Retinal pigment epithelial cell (primary cell): Measurements from ENCODE around the gene TMEM141.

Experiments
- DNase-seq: peaks from one replicate; pipeline ENCODE4 v3.0.0-alpha.2; 2010; ENCODE audit warnings: low read depth
- H3K4me3 ChIP-seq: 2 replicates; pipeline ENCODE4 v1.5.1; 2011; ENCODE audit warnings: mild to moderate bottlenecking, low read length, control low read depth, moderate library complexity
- CTCF ChIP-seq: conservative IDR thresholded peaks from 2 replicates; pipeline ENCODE4 v1.5.1; 2011; ENCODE audit warnings: low read depth, low read length, control low read depth, inconsistent platforms

Gene TMEM141

GRCh38 chr9:136806631-136807201 is 15.6 kb downstream of the TMEM141 start:
- H3K4me3 ChIP-seq: peak overlapping the region; percentile 64
- no peak for TF ChIP-seq CTCF
- DNase-seq: no peak

- DNase-seq: no peak
- TF ChIP-seq CTCF: no peak
- peak within 1 kb of the TSS; percentile 80 for H3K4me3 ChIP-seq
Observed at GRCh38 chr9:136807281-136808074, 16.3 kb downstream of the TMEM141 start, which contains the start of gene RABL6. Gene RABL6, plus strand, starts transcription at chr9:136807948. Its CDS starts 249 bp downstream, at chr9:136808197.

- no peak for DNase-seq
- peak overlapping the region; percentile 80 for H3K4me3 ChIP-seq
- TF ChIP-seq CTCF: no peak
Observed at GRCh38 chr9:136808075-136808805, 17.1 kb downstream of the TMEM141 start.

- no peak for DNase-seq
- H3K4me3 ChIP-seq: peak overlapping the region; percentile 80
- no peak for TF ChIP-seq CTCF
Observed at GRCh38 chr9:136808806-136809158, 17.6 kb downstream of the TMEM141 start.

- no peak for DNase-seq
- TF ChIP-seq CTCF: no peak
- H3K4me3 ChIP-seq: no peak overlapping the region
Observed at GRCh38 chr9:136814725-136815421, 23.7 kb downstream of the TMEM141 start.

- TF ChIP-seq CTCF: no peak
Observed at GRCh38 chr9:136815422-136815782, 24.3 kb downstream of the TMEM141 start.

More at GRCh38 chr9:136815422-136815782, 24.3 kb downstream of the TMEM141 start:
- no peak for DNase-seq
- H3K4me3 ChIP-seq: no peak overlapping the region
